C4-2B (cell line): ENCODE results near the gene MINDY4.

Source experiments
- H3K27ac ChIP-seq: fragments of 450-650 bp; 2 replicates; pipeline ENCODE4 v1.5.1; 2017
- ZFX ChIP-seq: fragments of 450-650 bp; IDR thresholded peaks from 2 replicates; pipeline ENCODE4 v1.6.1; 2017
- TF ChIP-seq, protein P1 (sequence below): fragments of 450-650 bp; conservative IDR thresholded peaks from 2 replicates; pipeline ENCODE4 v1.5.1; 2017; ENCODE audit warnings: mild to moderate bottlenecking

The MINDY4 gene

DNA sequence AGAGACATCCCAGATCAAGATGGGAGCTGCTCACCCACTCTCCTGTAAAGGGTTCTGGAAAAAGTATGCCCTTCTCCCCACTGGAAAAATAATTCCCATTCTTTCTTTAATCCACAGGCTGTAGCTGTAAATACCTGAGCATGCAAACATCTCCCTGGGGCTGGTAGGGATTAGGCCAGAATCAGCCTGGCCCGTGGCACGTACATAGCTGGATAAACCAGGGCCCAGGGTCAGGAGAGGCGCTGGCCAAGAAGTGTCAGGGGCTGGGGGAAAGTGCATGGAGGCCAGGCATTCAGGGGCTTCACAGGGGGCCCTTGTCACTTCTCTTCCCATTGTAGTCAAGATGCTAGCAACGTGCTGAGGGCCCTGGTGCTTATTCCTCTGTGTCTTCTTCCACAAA lies 109.7 kb downstream of the MINDY4 start:
- no peak for TF ChIP-seq ZFX
- TF ChIP-seq, protein P1, sequence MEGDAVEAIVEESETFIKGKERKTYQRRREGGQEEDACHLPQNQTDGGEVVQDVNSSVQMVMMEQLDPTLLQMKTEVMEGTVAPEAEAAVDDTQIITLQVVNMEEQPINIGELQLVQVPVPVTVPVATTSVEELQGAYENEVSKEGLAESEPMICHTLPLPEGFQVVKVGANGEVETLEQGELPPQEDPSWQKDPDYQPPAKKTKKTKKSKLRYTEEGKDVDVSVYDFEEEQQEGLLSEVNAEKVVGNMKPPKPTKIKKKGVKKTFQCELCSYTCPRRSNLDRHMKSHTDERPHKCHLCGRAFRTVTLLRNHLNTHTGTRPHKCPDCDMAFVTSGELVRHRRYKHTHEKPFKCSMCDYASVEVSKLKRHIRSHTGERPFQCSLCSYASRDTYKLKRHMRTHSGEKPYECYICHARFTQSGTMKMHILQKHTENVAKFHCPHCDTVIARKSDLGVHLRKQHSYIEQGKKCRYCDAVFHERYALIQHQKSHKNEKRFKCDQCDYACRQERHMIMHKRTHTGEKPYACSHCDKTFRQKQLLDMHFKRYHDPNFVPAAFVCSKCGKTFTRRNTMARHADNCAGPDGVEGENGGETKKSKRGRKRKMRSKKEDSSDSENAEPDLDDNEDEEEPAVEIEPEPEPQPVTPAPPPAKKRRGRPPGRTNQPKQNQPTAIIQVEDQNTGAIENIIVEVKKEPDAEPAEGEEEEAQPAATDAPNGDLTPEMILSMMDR: no peak

DNA sequence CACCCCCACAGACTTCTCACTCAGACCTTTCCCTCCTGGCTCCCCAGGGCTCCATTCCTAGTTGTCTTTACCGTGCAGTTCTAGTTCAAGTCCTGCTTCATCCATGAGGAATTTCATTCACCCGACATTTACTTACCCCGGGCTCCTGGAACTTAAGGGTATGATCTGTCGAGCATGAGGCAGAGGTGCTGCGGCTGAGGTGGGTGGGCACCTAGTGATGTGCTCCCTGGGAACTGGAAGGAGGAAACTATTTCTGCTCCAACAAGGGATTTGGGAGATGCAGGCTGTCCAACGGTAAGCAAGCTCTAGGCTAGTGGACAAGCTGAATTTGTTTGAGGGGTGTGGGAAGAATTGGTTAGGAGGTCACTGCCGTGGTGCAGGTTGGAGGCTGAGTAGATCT lies 110.2 kb downstream of the MINDY4 start:
- no peak for TF ChIP-seq ZFX
- TF ChIP-seq, protein P1: no peak
- H3K27ac ChIP-seq: no peak overlapping the region

More for the DNA sequence above, 109.7 kb downstream of the MINDY4 start:
- no peak overlapping the region for H3K27ac ChIP-seq

DNA sequence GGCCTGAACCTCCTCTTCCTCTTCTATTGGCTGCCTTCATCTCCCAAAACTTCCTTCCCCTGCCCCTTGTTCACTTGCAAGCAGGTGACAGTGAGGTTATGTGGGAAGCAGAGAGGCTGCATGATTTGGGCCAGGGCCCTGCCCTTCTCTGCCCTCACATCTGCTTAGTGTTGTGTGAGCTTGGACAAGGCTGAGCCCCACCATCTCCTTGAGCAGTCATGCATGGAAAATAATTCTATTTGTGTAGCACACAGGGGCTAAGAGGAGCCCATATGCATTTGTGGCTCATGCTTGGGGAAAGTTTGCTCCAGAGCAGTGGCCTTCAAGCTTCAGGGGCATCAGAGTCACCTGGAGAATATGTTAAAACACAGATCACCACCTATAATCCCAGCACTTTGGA lies 113.7 kb downstream of the MINDY4 start:
- TF ChIP-seq, protein P1: no peak
- no peak for TF ChIP-seq ZFX
- no peak overlapping the region for H3K27ac ChIP-seq

DNA sequence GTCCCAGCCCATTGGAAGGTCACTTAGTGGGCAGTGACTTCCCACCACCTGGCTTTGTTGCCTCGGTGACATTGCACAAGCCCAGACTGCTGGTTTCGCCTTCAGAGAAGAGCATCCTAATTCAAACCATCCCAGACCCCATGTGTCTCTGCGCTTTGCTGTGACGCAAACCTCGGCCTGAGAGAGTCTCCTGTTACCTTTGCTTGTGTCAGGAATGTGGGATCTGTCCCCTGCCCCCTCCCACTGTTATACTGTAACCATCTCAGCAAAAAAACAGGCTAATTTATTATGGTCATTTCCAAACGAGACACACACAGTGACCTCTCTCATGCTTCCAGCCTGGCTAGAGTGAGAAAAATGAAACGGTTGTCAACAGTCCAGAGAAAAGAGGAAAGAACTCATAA lies 115.4 kb downstream of the MINDY4 start:
- H3K27ac ChIP-seq: no peak overlapping the region
- TF ChIP-seq ZFX: no peak
- TF ChIP-seq, protein P1: no peak

DNA sequence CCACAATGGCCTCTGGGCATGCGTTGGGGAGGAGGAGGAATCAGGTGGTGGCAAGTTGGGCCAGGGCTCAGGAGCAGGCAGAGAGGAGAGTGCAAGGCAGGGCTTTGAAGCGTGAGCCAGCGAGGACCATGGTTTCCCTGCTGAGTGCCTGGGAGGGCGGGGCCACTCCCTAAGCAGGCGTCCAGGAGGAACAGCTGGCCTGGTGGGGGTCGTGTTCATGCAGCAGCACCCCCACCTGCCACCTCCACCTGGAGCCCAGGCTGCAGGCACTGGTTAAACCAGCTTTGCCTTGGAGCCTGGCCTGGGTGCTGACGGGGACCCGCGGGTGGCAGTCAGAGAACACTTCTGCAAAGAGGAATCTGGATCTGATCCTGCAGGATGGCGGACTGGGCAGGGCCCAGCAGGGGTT lies 116.3 kb downstream of the MINDY4 start:
- TF ChIP-seq, protein P1: no peak
- no peak for TF ChIP-seq ZFX
- H3K27ac ChIP-seq: no peak overlapping the region

DNA sequence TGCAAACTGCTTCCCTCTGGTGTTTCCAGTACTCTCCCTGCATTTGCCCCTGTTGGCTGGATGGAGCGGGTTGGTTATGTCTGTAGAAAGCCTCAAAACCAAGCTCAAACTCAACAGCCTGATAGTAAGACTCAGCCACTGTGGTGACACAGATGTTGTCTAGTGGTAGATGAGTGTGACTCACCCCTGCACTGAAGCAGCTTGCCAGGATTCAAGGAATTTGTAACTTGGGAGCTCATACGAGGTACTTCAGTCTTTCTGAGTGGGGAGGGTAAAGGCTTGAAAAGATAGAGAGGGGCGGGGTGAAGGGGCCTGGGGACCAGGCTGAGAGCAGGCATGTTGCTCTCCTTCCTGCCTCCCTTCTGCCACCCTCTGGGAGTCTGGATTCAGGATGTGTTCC lies 117.5 kb downstream of the MINDY4 start:
- no peak overlapping the region for H3K27ac ChIP-seq

DNA sequence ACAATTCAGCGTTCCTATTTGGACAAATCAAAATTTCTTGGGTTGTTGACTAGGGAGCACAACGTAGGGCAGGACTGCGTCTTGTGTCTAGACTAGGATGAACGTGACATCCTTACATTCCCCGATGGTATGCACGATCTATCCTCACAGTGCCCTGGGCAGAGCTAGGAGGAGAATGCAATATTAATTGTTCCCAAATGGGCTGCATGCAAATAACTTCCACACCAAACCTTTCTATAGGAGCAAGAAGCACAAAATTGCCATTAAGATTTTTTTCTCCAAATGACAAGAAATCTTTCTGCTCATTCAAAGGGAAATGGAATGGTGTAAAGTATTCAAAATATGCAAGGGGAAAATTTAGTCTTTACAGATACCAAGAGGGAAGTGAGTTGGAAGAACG lies 119.0 kb downstream of the MINDY4 start:
- no peak overlapping the region for H3K27ac ChIP-seq
- TF ChIP-seq, protein P1: no peak
- no peak for TF ChIP-seq ZFX

More for the DNA sequence above, 117.5 kb downstream of the MINDY4 start:
- TF ChIP-seq, protein P1: no peak
- TF ChIP-seq ZFX: no peak
